K562 (cell line): ENCODE data around the gene ODF2.

Experiments used
- EZH2 ChIP-seq: IDR thresholded peaks from 2 replicates; pipeline ENCODE4 v1.6.1; 2012; ENCODE audit warnings: low read depth, mild to moderate bottlenecking, inconsistent platforms, low read length, borderline replicate concordance
- KLF16 ChIP-seq: IDR thresholded peaks from 2 replicates; pipeline ENCODE4 v1.6.1; 2016; ENCODE audit warnings: antibody characterized with exemption
- NFIC ChIP-seq: fragments of 450-650 bp; IDR thresholded peaks from 2 replicates; pipeline ENCODE4 v1.6.1; 2017; ENCODE audit warnings: mild to moderate bottlenecking, inconsistent platforms
- NR0B1 ChIP-seq: fragments of 450-650 bp; IDR thresholded peaks from one replicate; pipeline ENCODE4 v1.6.1; 2018; ENCODE audit warnings: mild to moderate bottlenecking, moderate library complexity; ENCODE audit not compliant: partially characterized antibody
- PHF8 ChIP-seq: fragments of 200-600 bp; sonication (generic); IDR thresholded peaks from 2 replicates; pipeline ENCODE4 v1.6.1; 2012; ENCODE audit warnings: mixed run types, mild to moderate bottlenecking, inconsistent platforms, low read length, moderate library complexity, borderline replicate concordance

GRCh38 chr9:128512820-128513219 is 57.0 kb downstream of the ODF2 start:
- no peak for TF ChIP-seq EZH2
- TF ChIP-seq PHF8, result no peak
- TF ChIP-seq NR0B1, result no peak
- no peak for TF ChIP-seq KLF16
- TF ChIP-seq NFIC, result no peak
